ENCODE measurements around the gene IL22RA1.

Gene IL22RA1, protein sequence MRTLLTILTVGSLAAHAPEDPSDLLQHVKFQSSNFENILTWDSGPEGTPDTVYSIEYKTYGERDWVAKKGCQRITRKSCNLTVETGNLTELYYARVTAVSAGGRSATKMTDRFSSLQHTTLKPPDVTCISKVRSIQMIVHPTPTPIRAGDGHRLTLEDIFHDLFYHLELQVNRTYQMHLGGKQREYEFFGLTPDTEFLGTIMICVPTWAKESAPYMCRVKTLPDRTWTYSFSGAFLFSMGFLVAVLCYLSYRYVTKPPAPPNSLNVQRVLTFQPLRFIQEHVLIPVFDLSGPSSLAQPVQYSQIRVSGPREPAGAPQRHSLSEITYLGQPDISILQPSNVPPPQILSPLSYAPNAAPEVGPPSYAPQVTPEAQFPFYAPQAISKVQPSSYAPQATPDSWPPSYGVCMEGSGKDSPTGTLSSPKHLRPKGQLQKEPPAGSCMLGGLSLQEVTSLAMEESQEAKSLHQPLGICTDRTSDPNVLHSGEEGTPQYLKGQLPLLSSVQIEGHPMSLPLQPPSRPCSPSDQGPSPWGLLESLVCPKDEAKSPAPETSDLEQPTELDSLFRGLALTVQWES

GRCh38 chr1:24142546-24143534 lies at the start of gene IL22RA1:
Gene IL22RA1, minus strand, starts transcription at chr1:24143140. Its CDS starts 58 bp downstream, at chr1:24143082.
- DNase-seq: no peak

GRCh38 chr1:24191860-24192259 lies 48.9 kb upstream of the IL22RA1 start:
- DNase-seq: peak; percentile 19

- DNase-seq: no peak
These were observed 48.1 kb upstream of the IL22RA1 start for GRCh38 chr1:24190983-24191461.

GRCh38 chr1:24189528-24189927 lies 46.6 kb upstream of the IL22RA1 start:
- no peak for DNase-seq

- DNase-seq: peak; percentile 74
These were observed 44.3 kb upstream of the IL22RA1 start, which contains the start of gene IFNLR1 for GRCh38 chr1:24186993-24187790. Gene IFNLR1, minus strand, starts transcription at chr1:24187289. Its CDS starts 41 bp downstream, at chr1:24187248.

GRCh38 chr1:24186711-24186992 lies 43.7 kb upstream of the IL22RA1 start:
- DNase-seq: no peak

DNA sequence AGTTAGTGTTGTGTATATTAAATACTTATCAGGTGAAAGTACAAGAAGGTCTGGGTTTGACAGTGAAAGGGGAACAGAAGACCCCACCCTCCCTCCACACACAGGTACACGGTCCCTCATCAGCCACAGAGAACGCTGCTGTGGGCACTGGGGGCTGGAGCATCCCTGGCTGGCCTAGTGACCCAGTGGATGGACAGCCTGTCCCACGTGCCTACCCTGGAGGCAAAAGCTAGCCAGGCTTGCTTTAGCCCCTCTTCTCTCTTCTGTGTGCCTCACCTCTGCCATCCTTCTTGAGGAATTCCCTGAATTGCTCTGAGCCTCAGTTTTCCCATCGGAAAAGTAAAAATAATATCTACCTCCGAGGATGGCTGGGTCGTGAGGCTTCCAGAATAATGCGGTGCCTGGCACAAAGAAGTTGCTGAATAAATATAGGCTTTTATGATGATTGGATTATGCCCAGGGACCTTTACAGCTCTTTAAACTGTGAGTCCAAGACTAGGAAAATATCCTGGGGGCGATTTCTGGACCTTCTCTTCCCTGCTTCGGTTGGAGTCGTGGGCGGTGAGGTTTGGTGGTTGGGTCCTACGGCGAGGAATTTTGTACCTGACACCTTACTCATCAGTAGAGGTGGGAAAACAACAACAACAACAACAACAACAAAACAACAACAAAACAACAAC lies 43.2 kb upstream of the IL22RA1 start:
- DNase-seq: no peak

DNA sequence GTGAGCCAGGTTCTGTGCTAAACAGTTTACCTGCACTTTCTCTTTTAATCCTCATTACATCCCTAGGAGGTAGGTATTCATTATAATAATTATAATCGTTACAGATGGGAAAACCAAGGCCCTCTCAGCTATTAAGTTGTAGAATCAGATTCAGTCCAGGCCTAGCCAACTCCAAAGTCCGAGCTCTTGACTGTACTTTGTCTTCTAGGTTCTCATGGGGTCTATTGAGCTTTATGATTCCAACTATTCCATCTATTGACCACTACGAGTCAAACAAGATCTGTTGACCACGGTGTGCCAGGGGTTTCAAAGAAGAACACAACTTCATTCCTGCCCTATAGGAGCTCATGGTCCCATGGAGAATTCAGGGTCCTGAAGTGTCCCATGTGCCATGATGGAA lies 42.1 kb upstream of the IL22RA1 start:
- DNase-seq: no peak

DNA sequence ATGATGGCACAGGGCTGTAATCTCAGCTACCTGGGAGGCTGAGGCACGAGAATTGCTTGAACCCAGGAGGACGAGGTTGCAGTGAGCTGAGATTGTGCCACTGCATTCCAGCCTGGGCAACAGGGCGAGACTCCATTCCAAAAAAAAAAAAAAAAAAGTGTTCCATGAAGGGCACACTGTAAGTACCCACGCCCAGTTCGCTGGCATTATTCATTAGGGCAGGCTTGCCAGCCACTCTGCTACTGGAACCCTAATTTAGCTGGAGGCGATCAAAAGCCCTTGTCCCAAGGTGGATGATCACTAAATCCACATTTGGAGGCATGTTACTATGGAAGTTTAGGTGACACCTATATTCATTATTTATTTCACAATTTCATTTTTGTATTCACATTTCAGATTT lies 39.1 kb upstream of the IL22RA1 start:
- DNase-seq: no peak

GRCh38 chr1:24181619-24182018 lies 38.7 kb upstream of the IL22RA1 start:
- no peak for DNase-seq

DNA sequence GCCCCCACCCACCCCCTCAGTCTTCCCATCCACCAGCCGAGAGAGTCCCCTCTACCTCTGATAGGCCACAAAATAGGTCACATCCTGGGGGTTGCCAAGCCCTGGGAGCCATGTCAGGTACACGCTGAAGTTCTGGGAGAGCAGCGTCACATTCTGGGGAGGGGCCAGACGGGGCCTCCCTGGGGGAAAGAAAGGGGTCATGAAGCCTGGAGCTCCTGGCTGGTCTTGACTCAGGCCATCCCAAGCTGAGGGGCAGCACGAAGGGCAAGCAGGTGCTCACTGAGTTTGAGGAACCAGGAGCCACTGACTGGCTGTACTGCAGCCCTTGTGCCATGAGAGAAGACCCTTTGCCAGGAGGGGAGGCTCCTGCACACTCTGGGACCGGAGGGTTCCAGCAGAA lies 37.7 kb upstream of the IL22RA1 start:
- DNase-seq: no peak

GRCh38 chr1:24179251-24179840 lies 36.4 kb upstream of the IL22RA1 start:
- no peak for DNase-seq

- DNase-seq: no peak
These were observed 35.5 kb upstream of the IL22RA1 start for GRCh38 chr1:24178407-24178806.

- DNase-seq: no peak
These were observed 34.2 kb upstream of the IL22RA1 start for GRCh38 chr1:24177161-24177560.

DNA sequence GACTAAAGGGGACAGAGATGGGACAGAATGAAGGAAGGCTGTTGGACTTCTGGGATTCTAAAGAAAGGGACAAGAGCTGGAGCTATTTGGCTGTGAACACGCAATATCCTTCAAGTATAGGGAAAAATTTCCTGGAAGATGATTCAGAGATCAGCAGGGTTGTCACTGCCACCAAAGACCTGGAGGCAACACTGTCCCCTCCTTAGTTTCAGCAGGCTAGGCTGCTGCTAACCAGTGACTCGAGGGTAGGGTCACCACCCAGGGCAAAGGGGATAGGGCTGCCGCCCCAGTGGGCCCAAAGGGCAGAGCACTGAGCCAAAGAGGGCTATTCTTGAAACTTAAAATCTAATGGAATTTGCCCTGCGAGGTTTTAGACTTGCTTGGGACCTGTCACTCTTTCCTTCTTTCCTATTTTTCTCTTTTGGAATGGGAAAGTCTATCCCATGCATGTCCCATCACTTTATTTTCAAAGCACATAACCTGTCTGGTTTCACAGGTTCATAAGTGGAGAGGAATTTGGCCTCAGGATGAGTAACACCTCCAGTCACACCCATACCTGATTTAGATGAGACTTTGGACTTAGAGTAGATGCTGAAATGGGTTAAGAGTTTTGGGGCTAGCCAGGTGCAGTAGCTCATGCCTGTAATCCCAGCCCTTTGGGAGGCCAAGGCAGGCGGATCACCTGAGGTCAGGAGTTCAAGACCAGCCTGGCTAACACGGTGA lies 32.3 kb upstream of the IL22RA1 start:
- DNase-seq: no peak

GRCh38 chr1:24173638-24174575 lies 31.0 kb upstream of the IL22RA1 start:
- no peak for DNase-seq

GRCh38 chr1:24172598-24172997 lies 29.7 kb upstream of the IL22RA1 start:
- DNase-seq: no peak

GRCh38 chr1:24169286-24169685 lies 26.3 kb upstream of the IL22RA1 start:
- DNase-seq: no peak

DNA sequence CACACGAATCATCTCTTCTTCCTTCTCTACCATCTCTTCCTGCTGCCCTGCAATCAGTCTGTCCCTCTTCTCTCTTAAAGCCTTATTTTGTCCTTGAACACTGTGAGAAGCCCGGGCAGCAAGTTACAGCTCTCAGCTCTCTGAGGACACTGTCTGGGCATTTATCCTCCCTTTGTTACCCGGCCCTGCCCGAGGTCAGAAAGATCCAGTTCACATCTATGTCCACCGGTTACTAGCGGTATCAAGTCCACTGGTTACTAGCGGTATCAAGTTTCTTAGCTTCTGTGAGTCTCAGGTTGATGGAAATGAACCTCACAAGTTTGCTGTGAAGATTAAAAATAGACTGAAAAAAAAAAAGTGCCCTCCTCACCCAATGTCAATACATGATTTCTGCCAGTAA lies 25.3 kb upstream of the IL22RA1 start:
- no peak for DNase-seq

GRCh38 chr1:24167008-24167407 lies 24.1 kb upstream of the IL22RA1 start:
- no peak for DNase-seq
